GM23338 (cell line): ENCODE measurements around the gene WT1. TPM values are rescaled to one million over a fixed set of nuclear protein-coding genes. Genes with fewer than 3 reads are reported as not detected.

Source experiments
- ATAC-seq: fragments of 200-7000 bp; cut with Tn5 transposase; 3 replicates; pipeline ENCODE4 v1.9.1; 2020
- DNase-seq: peaks from one replicate; pipeline ENCODE4 v3.0.0-alpha.2; 2015; ENCODE audit warnings: low spot score
- H2AFZ ChIP-seq: fragments of 200-600 bp; sonication (generic); 2 replicates; pipeline ENCODE4 v1.8.0; 2016; ENCODE audit warnings: antibody characterized with exemption, mild to moderate bottlenecking, moderate library complexity
- H3F3A ChIP-seq: fragments of 200-600 bp; sonication (generic); replicated peaks from 2 replicates; pipeline ENCODE4 v1.8.0; 2017; ENCODE audit warnings: antibody characterized with exemption, mixed run types, low read depth
- H3K27ac ChIP-seq: fragments of 200-600 bp; sonication (generic); 2 replicates; pipeline ENCODE4 v1.6.1; 2016; ENCODE audit warnings: low read depth
- H3K27me3 ChIP-seq: fragments of 200-600 bp; sonication (generic); 2 replicates; pipeline ENCODE4 v1.8.0; 2016; ENCODE audit warnings: mild to moderate bottlenecking, mixed run types, moderate library complexity; ENCODE audit not compliant: insufficient read depth
- H3K36me3 ChIP-seq: fragments of 200-600 bp; sonication (generic); 2 replicates; pipeline ENCODE4 v1.8.0; 2016; ENCODE audit warnings: mild to moderate bottlenecking; ENCODE audit not compliant: insufficient read depth
- H3K4me1 ChIP-seq: fragments of 200-600 bp; sonication (generic); 2 replicates; pipeline ENCODE4 v1.8.0; 2016; ENCODE audit warnings: mild to moderate bottlenecking, moderate library complexity; ENCODE audit not compliant: insufficient read depth
- H3K4me2 ChIP-seq: fragments of 200-600 bp; sonication (generic); 2 replicates; pipeline ENCODE4 v1.7.1; 2017; ENCODE audit warnings: mixed run types
- H3K4me3 ChIP-seq: fragments of 200-600 bp; sonication (generic); 2 replicates; pipeline ENCODE4 v1.6.1; 2016; ENCODE audit warnings: mixed run types
- H3K79me2 ChIP-seq: fragments of 200-600 bp; sonication (generic); replicated peaks from 2 replicates; pipeline ENCODE4 v1.8.0; 2017; ENCODE audit warnings: mild to moderate bottlenecking; ENCODE audit not compliant: insufficient read depth
- H3K9me2 ChIP-seq: fragments of 200-600 bp; sonication (generic); 2 replicates; pipeline ENCODE4 v1.8.0; 2017; ENCODE audit not compliant: insufficient read depth
- H4K20me1 ChIP-seq: fragments of 200-600 bp; sonication (generic); replicated peaks from 2 replicates; pipeline ENCODE4 v1.8.0; 2017; ENCODE audit warnings: mild to moderate bottlenecking; ENCODE audit not compliant: insufficient read depth
- H3K27ac Mint-ChIP-seq: 2 replicates; pipeline ENCODE4 v1.8.0; 2020; ENCODE audit warnings: inconsistent platforms, mild to moderate bottlenecking, moderate library complexity, mixed read lengths
- H3K27me3 Mint-ChIP-seq: 3 replicates; pipeline ENCODE4 v1.8.0; 2022; ENCODE audit warnings: low read depth, mild to moderate bottlenecking, moderate library complexity, mixed read lengths, inconsistent platforms; ENCODE audit not compliant: insufficient read depth, poor library complexity
- H3K36me3 Mint-ChIP-seq: 3 replicates; pipeline ENCODE4 v1.8.0; 2021; ENCODE audit warnings: low read depth, mild to moderate bottlenecking, inconsistent platforms, moderate library complexity, mixed read lengths
- H3K4me1 Mint-ChIP-seq: 3 replicates; pipeline ENCODE4 v1.8.0; 2020; ENCODE audit warnings: mild to moderate bottlenecking, inconsistent platforms, mixed read lengths
- H3K4me3 Mint-ChIP-seq: 3 replicates; pipeline ENCODE4 v1.8.0; 2021; ENCODE audit warnings: moderate library complexity, mild to moderate bottlenecking, inconsistent platforms, mixed read lengths
- H3K9me3 Mint-ChIP-seq: 3 replicates; pipeline ENCODE4 v1.8.0; 2020; ENCODE audit warnings: moderate library complexity, mild to moderate bottlenecking, inconsistent platforms, mixed read lengths
- EZH2 ChIP-seq: fragments of 200-600 bp; sonication (generic); IDR thresholded peaks from one replicate; pipeline ENCODE4 v1.8.0; 2017; ENCODE audit warnings: antibody characterized with exemption, mild to moderate bottlenecking, low read depth; ENCODE audit not compliant: unreplicated experiment
- POLR2AphosphoS5 ChIP-seq: IDR thresholded peaks from 2 replicates; pipeline ENCODE4 v1.6.1; 2016; ENCODE audit warnings: antibody characterized with exemption, low read depth
- STAT1 ChIP-seq: IDR thresholded peaks from one replicate; pipeline ENCODE4 v1.6.1; 2016; ENCODE audit warnings: antibody characterized with exemption; ENCODE audit not compliant: unreplicated experiment
- ZNF331 ChIP-seq: fragments of 250-450 bp; sonication (Bioruptor Pico); IDR thresholded peaks from 2 replicates; pipeline ENCODE4 v1.5.0; 2020; ENCODE audit warnings: low read depth, mild to moderate bottlenecking, moderate library complexity
- polyA plus RNA-seq: library from polyadenylated mRNA; unstranded; fragments of >200 nt; fragmentation: Nextera tagmentation; extraction: Ambion mirVana; gene quantifications from 2 replicates; pipeline ENCODE4 v1.2.1, GENCODE V29; 2016
- total RNA-seq: library from RNA; depleted of rRNA; stranded (reverse); fragments of >200 nt; shearing (Covaris generic); gene quantifications from 2 replicates; pipeline ENCODE4 v1.2.3, GENCODE V29; 2014
- TF ChIP-seq, protein P1 (sequence below): fragments of 250-450 bp; sonication (Bioruptor Pico); IDR thresholded peaks from 2 replicates; pipeline ENCODE4 v1.5.0; 2020; ENCODE audit warnings: mild to moderate bottlenecking, moderate library complexity
- TF ChIP-seq, protein P2 (sequence below): IDR thresholded peaks from 2 replicates; pipeline ENCODE4 v1.6.1; 2016; ENCODE audit warnings: antibody characterized with exemption

The WT1 gene
- total and polyA plus RNA-seq, 2 experiments from 2014 or later, result 0.21 TPM; not detected in 1

DNA sequence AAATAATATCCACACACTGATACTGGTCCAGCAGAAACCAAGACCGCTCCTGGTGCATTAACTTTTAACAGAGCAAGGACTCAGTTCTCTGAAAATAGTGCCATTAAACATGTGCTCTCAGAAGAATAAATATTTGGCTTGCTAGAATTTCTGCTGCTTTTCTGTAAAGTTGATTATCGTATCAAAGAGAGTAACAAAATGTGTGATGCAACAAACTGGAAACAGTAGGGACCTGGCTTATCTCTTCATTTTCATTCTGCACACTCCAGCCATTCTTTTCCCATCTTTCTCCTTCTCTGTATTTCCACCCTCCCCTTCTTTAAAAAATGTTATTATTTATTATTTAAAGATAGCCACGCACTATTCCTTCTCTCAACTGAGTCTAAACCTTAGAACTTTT is 43.9 kb downstream of the WT1 start:
- Histone ChIP-seq H3K36me3 (no peaks in the 10 kb centered on the region), H3K9me2 (no peaks in the 10 kb centered on the region), H2AFZ (no peak overlapping the region), H4K20me1 (no peaks in the 10 kb centered on the region), H3K27ac (no peak overlapping the region), H3K4me2 (no peak overlapping the region), H3F3A (no peaks in the 10 kb centered on the region), H3K27me3 (0 out of 2 replicates have a peak, but pooled peaks cover 3% of the 10 kb centered on the region), H3K4me1 (peaks cover 6% of the 10 kb centered on the region; the same call in 1 of the 2 replicates), H3K4me3 (no peak overlapping the region), H3K79me2 (no peaks in the 10 kb centered on the region)
- no peak for ATAC-seq
- DNase-seq, result no peak
- Mint-ChIP-seq H3K4me1 (peaks cover 11% of the 10 kb centered on the region; the same call in 2 of the 3 replicates), H3K4me3 (no peak overlapping the region), H3K36me3 (no peaks in the 10 kb centered on the region), H3K27ac (no peak overlapping the region), H3K9me3 (no peaks in the 10 kb centered on the region), H3K27me3 (peaks cover 4% of the 10 kb centered on the region)
- TF ChIP-seq, protein P1, sequence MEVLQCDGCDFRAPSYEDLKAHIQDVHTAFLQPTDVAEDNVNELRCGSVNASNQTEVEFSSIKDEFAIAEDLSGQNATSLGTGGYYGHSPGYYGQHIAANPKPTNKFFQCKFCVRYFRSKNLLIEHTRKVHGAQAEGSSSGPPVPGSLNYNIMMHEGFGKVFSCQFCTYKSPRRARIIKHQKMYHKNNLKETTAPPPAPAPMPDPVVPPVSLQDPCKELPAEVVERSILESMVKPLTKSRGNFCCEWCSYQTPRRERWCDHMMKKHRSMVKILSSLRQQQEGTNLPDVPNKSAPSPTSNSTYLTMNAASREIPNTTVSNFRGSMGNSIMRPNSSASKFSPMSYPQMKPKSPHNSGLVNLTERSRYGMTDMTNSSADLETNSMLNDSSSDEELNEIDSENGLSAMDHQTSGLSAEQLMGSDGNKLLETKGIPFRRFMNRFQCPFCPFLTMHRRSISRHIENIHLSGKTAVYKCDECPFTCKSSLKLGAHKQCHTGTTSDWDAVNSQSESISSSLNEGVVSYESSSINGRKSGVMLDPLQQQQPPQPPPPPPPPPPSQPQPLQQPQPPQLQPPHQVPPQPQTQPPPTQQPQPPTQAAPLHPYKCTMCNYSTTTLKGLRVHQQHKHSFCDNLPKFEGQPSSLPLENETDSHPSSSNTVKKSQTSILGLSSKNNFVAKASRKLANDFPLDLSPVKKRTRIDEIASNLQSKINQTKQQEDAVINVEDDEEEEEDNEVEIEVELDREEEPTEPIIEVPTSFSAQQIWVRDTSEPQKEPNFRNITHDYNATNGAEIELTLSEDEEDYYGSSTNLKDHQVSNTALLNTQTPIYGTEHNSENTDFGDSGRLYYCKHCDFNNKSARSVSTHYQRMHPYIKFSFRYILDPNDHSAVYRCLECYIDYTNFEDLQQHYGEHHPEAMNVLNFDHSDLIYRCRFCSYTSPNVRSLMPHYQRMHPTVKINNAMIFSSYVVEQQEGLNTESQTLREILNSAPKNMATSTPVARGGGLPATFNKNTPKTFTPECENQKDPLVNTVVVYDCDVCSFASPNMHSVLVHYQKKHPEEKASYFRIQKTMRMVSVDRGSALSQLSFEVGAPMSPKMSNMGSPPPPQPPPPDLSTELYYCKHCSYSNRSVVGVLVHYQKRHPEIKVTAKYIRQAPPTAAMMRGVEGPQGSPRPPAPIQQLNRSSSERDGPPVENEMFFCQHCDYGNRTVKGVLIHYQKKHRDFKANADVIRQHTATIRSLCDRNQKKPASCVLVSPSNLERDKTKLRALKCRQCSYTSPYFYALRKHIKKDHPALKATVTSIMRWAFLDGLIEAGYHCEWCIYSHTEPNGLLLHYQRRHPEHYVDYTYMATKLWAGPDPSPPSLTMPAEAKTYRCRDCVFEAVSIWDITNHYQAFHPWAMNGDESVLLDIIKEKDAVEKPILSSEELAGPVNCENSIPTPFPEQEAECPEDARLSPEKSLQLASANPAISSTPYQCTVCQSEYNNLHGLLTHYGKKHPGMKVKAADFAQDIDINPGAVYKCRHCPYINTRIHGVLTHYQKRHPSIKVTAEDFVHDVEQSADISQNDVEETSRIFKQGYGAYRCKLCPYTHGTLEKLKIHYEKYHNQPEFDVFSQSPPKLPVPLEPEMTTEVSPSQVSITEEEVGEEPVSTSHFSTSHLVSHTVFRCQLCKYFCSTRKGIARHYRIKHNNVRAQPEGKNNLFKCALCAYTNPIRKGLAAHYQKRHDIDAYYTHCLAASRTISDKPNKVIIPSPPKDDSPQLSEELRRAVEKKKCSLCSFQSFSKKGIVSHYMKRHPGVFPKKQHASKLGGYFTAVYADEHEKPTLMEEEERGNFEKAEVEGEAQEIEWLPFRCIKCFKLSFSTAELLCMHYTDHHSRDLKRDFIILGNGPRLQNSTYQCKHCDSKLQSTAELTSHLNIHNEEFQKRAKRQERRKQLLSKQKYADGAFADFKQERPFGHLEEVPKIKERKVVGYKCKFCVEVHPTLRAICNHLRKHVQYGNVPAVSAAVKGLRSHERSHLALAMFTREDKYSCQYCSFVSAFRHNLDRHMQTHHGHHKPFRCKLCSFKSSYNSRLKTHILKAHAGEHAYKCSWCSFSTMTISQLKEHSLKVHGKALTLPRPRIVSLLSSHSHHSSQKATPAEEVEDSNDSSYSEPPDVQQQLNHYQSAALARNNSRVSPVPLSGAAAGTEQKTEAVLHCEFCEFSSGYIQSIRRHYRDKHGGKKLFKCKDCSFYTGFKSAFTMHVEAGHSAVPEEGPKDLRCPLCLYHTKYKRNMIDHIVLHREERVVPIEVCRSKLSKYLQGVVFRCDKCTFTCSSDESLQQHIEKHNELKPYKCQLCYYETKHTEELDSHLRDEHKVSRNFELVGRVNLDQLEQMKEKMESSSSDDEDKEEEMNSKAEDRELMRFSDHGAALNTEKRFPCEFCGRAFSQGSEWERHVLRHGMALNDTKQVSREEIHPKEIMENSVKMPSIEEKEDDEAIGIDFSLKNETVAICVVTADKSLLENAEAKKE (CRISPR knock-in tag), result no peak
- TF ChIP-seq STAT1, result no peak
- no peak for TF ChIP-seq POLR2AphosphoS5
- TF ChIP-seq, protein P2, sequence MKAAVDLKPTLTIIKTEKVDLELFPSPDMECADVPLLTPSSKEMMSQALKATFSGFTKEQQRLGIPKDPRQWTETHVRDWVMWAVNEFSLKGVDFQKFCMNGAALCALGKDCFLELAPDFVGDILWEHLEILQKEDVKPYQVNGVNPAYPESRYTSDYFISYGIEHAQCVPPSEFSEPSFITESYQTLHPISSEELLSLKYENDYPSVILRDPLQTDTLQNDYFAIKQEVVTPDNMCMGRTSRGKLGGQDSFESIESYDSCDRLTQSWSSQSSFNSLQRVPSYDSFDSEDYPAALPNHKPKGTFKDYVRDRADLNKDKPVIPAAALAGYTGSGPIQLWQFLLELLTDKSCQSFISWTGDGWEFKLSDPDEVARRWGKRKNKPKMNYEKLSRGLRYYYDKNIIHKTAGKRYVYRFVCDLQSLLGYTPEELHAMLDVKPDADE, result no peak
- no peak for TF ChIP-seq EZH2
- TF ChIP-seq ZNF331, result no peak
